ENCODE data around the gene CCDC146. TPM values are rescaled to one million over a fixed set of nuclear protein-coding genes. Genes with fewer than 3 reads are reported as not detected.

The CCDC146 gene
- polyA plus RNA-seq, 1 of the 3 experiments (the other 2 are of a cell fraction), result 2.7 TPM

DNA sequence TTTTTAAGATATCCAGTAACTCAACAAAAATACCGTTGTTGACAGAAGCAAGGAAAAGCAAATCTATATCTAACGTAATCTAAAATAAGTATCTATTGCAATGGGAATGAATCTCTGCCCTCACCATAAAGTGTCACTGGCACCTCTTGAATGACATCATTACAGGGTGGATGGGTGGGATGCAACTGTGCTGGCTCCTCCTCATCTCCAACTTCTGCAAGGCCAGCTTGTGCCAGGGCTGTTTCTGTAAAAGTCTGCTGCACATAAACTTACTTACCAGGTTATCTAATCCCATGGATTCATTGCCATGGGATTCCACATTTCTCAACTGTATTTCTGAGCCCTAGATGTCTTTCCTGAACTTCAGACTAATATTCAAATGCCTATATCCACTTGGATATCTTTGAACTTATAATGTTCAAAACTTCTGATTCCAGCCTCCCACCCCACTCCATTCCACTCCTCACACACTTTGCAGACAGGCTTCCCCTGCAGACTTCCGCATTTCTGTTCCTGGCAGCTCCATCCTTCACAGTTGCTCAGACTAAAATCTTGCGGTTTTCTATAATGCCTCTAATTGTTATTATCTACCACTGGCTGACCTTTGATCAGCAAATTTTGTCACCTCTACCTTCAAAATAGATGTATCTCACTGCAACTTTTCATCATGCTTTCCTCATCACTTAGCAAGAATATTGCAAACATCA lies 66.5 kb downstream of the CCDC146 start:
- no peaks in the 10 kb centered on the region for H3K36me3 ChIP-seq (replicated peaks in 1 of 2; ENCODE audit: control insufficient read depth in 1 of 2, insufficient read depth in 2 of 2, low read length in 1 of 2)
- CTCF ChIA-PET, result interaction anchor here (0.7 to 1.1 kb wide), 3 partner anchors 58 to 156 kb away, joined by 3 to 4 read pairs (median 3); no protein-coding TSS in a partner anchor
- H3K27ac ChIP-seq (ENCODE audit: low read depth in 2 of 2, low read length in 1 of 2), result no peak overlapping the region
- 0 out of 2 replicates have a peak, but pooled peaks cover 5% of the 10 kb centered on the region for H3K9me2 ChIP-seq
- peaks cover 6% of the 10 kb centered on the region for H3F3A ChIP-seq (replicated peaks; ENCODE audit: insufficient read depth)
- no peak for DNase-seq
- no peak overlapping the region for H3K4me3 ChIP-seq (ENCODE audit: low read depth in 2 of 2, low read length in 1 of 2)
- WGBS (ENCODE audit: low lambda C conversion rate), result 87% methylated on average over 4 of the region's 4 CpGs
- POLR2A ChIA-PET, result no interaction called here
- H3K9me3 ChIP-seq, result no peaks in the 10 kb centered on the region
- H3K4me2 ChIP-seq, result no peak overlapping the region
- no peaks in the 10 kb centered on the region for H4K20me1 ChIP-seq (ENCODE audit: insufficient read depth)
- no peak overlapping the region for H2AFZ ChIP-seq (ENCODE audit: low read depth)
- no peaks in the 10 kb centered on the region for H3K27me3 ChIP-seq (ENCODE audit: insufficient read depth)
- no peaks in the 10 kb centered on the region for H3K79me2 ChIP-seq (ENCODE audit: insufficient read depth)
- H3K9ac ChIP-seq, result no peak overlapping the region
- TF ChIP-seq, protein P1, sequence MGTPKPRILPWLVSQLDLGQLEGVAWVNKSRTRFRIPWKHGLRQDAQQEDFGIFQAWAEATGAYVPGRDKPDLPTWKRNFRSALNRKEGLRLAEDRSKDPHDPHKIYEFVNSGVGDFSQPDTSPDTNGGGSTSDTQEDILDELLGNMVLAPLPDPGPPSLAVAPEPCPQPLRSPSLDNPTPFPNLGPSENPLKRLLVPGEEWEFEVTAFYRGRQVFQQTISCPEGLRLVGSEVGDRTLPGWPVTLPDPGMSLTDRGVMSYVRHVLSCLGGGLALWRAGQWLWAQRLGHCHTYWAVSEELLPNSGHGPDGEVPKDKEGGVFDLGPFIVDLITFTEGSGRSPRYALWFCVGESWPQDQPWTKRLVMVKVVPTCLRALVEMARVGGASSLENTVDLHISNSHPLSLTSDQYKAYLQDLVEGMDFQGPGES (IDR thresholded peaks at IDR 0.05; ENCODE audit: low read depth, low read length), result no peak
- no peak for TF ChIP-seq TCF12 (IDR thresholded peaks at IDR 0.05)
- TF ChIP-seq SMC3 (IDR thresholded peaks at IDR 0.05; ENCODE audit: low read depth, low read length), result no peak
- no peak for TF ChIP-seq FOXM1 (IDR thresholded peaks at IDR 0.05; ENCODE audit: low read depth)
- TF ChIP-seq, protein P2, sequence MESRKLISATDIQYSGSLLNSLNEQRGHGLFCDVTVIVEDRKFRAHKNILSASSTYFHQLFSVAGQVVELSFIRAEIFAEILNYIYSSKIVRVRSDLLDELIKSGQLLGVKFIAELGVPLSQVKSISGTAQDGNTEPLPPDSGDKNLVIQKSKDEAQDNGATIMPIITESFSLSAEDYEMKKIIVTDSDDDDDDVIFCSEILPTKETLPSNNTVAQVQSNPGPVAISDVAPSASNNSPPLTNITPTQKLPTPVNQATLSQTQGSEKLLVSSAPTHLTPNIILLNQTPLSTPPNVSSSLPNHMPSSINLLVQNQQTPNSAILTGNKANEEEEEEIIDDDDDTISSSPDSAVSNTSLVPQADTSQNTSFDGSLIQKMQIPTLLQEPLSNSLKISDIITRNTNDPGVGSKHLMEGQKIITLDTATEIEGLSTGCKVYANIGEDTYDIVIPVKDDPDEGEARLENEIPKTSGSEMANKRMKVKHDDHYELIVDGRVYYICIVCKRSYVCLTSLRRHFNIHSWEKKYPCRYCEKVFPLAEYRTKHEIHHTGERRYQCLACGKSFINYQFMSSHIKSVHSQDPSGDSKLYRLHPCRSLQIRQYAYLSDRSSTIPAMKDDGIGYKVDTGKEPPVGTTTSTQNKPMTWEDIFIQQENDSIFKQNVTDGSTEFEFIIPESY (IDR thresholded peaks at IDR 0.05; ENCODE audit: borderline replicate concordance, low read depth), result no peak
- TF ChIP-seq NFIC (IDR thresholded peaks at IDR 0.05; ENCODE audit: borderline replicate concordance), result no peak
- no peak for TF ChIP-seq YY1 (IDR thresholded peaks at IDR 0.05; ENCODE audit: low read depth)
- no peak for TF ChIP-seq RXRA (IDR thresholded peaks at IDR 0.05; ENCODE audit: borderline replicate concordance, low read depth)
- no peak for TF ChIP-seq RFX5 (IDR thresholded peaks at IDR 0.05; ENCODE audit: low read length)
- TF ChIP-seq RCOR1 (IDR thresholded peaks at IDR 0.05; ENCODE audit: low read length), result no peak
- no peak for TF ChIP-seq MXI1 (IDR thresholded peaks at IDR 0.05; ENCODE audit: low read depth, low read length)
- TF ChIP-seq POLR2AphosphoS5 (IDR thresholded peaks at IDR 0.05; ENCODE audit: low read depth, low read length), result no peak
- TF ChIP-seq MEF2A (IDR thresholded peaks at IDR 0.05; ENCODE audit: borderline replicate concordance, low read depth), result no peak
- TF ChIP-seq FOXJ3 (CRISPR knock-in tag; IDR thresholded peaks at IDR 0.05), result no peak
- no peak for TF ChIP-seq NRF1 (IDR thresholded peaks at IDR 0.05; ENCODE audit: low read depth, low read length)
- TF ChIP-seq JUND (IDR thresholded peaks at IDR 0.05), result no peak
- TF ChIP-seq, protein P3, sequence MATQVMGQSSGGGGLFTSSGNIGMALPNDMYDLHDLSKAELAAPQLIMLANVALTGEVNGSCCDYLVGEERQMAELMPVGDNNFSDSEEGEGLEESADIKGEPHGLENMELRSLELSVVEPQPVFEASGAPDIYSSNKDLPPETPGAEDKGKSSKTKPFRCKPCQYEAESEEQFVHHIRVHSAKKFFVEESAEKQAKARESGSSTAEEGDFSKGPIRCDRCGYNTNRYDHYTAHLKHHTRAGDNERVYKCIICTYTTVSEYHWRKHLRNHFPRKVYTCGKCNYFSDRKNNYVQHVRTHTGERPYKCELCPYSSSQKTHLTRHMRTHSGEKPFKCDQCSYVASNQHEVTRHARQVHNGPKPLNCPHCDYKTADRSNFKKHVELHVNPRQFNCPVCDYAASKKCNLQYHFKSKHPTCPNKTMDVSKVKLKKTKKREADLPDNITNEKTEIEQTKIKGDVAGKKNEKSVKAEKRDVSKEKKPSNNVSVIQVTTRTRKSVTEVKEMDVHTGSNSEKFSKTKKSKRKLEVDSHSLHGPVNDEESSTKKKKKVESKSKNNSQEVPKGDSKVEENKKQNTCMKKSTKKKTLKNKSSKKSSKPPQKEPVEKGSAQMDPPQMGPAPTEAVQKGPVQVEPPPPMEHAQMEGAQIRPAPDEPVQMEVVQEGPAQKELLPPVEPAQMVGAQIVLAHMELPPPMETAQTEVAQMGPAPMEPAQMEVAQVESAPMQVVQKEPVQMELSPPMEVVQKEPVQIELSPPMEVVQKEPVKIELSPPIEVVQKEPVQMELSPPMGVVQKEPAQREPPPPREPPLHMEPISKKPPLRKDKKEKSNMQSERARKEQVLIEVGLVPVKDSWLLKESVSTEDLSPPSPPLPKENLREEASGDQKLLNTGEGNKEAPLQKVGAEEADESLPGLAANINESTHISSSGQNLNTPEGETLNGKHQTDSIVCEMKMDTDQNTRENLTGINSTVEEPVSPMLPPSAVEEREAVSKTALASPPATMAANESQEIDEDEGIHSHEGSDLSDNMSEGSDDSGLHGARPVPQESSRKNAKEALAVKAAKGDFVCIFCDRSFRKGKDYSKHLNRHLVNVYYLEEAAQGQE (IDR thresholded peaks at IDR 0.05; ENCODE audit: low read depth, low read length), result no peak
- TF ChIP-seq, protein P4, sequence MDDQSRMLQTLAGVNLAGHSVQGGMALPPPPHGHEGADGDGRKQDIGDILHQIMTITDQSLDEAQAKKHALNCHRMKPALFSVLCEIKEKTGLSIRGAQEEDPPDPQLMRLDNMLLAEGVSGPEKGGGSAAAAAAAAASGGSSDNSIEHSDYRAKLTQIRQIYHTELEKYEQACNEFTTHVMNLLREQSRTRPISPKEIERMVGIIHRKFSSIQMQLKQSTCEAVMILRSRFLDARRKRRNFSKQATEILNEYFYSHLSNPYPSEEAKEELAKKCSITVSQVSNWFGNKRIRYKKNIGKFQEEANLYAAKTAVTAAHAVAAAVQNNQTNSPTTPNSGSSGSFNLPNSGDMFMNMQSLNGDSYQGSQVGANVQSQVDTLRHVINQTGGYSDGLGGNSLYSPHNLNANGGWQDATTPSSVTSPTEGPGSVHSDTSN (IDR thresholded peaks at IDR 0.05), result no peak
- TF ChIP-seq TAF1 (IDR thresholded peaks at IDR 0.05; ENCODE audit: borderline replicate concordance, low read depth, low read length), result no peak
- peaks cover 4 to 5% of the 10 kb centered on the region in 2 experiments; a peak in 2 of 4 replicates for H3K4me1 ChIP-seq (ENCODE audit: control insufficient read depth in 1 of 2, insufficient read depth in 2 of 2, low read depth in 1 of 2, low read length in 1 of 2)
